Transverse colon (tissue), 4 donors: ENCODE data around the gene TMTC1. TPM values are rescaled to one million over a fixed set of nuclear protein-coding genes. Genes with fewer than 3 reads are reported as not detected.

Source experiments
- DNase-seq: peaks from one replicate; pipeline ENCODE4 v3.0.0-alpha.2; 2019
- H3K27ac ChIP-seq, 4 donors: fragments of 200-600 bp; sonication (generic); 2 replicates each; pipeline ENCODE4 v1.5.1; 2016 to 2018; ENCODE audit warnings: inconsistent platforms in 4 of 4
- H3K27me3 ChIP-seq: fragments of 200-600 bp; sonication (generic); 2 replicates; pipeline ENCODE4 v1.5.1; 2017; ENCODE audit warnings: inconsistent platforms
- H3K36me3 ChIP-seq, 4 donors: fragments of 200-600 bp; sonication (generic); 2 replicates each; pipeline ENCODE4 v1.5.1; 2017 to 2019; ENCODE audit warnings: inconsistent platforms in 4 of 4
- H3K4me1 ChIP-seq, 4 donors: fragments of 200-600 bp; sonication (generic); 2 replicates each; pipeline ENCODE4 v1.5.1; 2017 to 2020; ENCODE audit warnings: inconsistent platforms in 4 of 4
- H3K4me3 ChIP-seq, 4 donors: fragments of 200-600 bp; sonication (generic); 1 replicate in 1 of 4; 2 replicates in 3 of 4; pipeline versions ENCODE4 v1.5.1 to v1.6.1; 2017 to 2019; ENCODE audit warnings: inconsistent platforms in 4 of 4
- H3K9me3 ChIP-seq, 2 donors: fragments of 200-600 bp; sonication (generic); 2 replicates each; pipeline ENCODE4 v1.5.1; 2017 to 2019; ENCODE audit warnings: inconsistent platforms in 2 of 2
- CTCF ChIP-seq, 5 experiments: fragments of 200-600 bp in 3 of 5; fragments of 450-650 bp in 2 of 5; sonication (generic) in 3 of 5; IDR thresholded peaks; 1 replicate in 2 of 5; 2 replicates in 3 of 5; pipeline ENCODE4 v1.5.1; 2016 to 2017; ENCODE audit warnings: antibody characterized with exemption in 5 of 5, inconsistent platforms in 3 of 5, mild to moderate bottlenecking in 2 of 5, moderate library complexity in 1 of 5
- EP300 ChIP-seq: sonication (generic); formaldehyde crosslinking; IDR thresholded peaks from one replicate; pipeline ENCODE4 v1.6.1; 2017; ENCODE audit warnings: antibody characterized with exemption, low read depth
- POLR2A ChIP-seq: fragments of 450-650 bp; IDR thresholded peaks from one replicate; pipeline ENCODE4 v1.6.1; 2016; ENCODE audit warnings: antibody characterized with exemption, mild to moderate bottlenecking, moderate library complexity
- POLR2AphosphoS5 ChIP-seq, 3 donors: sonication (generic); formaldehyde crosslinking; IDR thresholded peaks; one replicate each; pipeline ENCODE4 v1.6.1; 2016; ENCODE audit warnings: antibody characterized with exemption in 3 of 3
- WGBS, 2 donors: methylation state at CpG; one replicate each; pipeline ENCODE4 v1.1.5; 2018; ENCODE audit warnings: low coverage in 1 of 2; 5-methylcytosine and 5-hydroxymethylcytosine counted together
- in situ Hi-C, 4 donors: fragments of 200-750 bp; cut with MboI; loops; one replicate each; pipeline versions ENCODE4 v1.15.0 to v1.15.1; 2017; ENCODE audit warnings: low sequenced_read_pairs in 3 of 4, low pct_ligation_motif_present in 1 of 4, low pct_unique_long_range_greater_than_20kb in 1 of 4
- intact Hi-C: fragments of 100-400 bp; cut with DNase I; formaldehyde crosslinking; loops from one replicate; pipeline ENCODE4 v1.15.1; 2023; ENCODE audit warnings: low total_unique reads
- total RNA-seq, 4 donors: library from RNA; depleted of rRNA; stranded (reverse); fragments of >200 nt; gene quantifications; one replicate each; pipeline ENCODE4 v1.1.0, GENCODE V29; 2016

TMTC1 gene
- total RNA-seq, 4 donors from 2014 or later: 10.2 to 26.9 (median 16.9) TPM

GRCh38 chr12:29782285-29782870 is 1.4 kb downstream of the TMTC1 start:
- TF ChIP-seq POLR2AphosphoS5 (IDR thresholded peaks at IDR 0.05) (peak in 2 of 3 donors; percentile 21 to 24), EP300 (no peak), CTCF (IDR thresholded peaks at IDR 0.05) (no peak)
- WGBS, 2 donors: 18 to 20% methylated on average over 9 to 16 of the region's 16 CpGs
- in situ Hi-C loops: no loop called here

GRCh38 chr12:29781705-29782266 is 2.0 kb downstream of the TMTC1 start:
- in situ Hi-C loops: no loop called here
- no peaks in the 10 kb centered on the region for H3K36me3 ChIP-seq
- intact Hi-C loops: no loop called here
- peaks cover 0 to 8% (median 0%) of the 10 kb centered on the region in 4 donors for H3K4me1 ChIP-seq
- no peak for DNase-seq
- peaks cover 47% of the 10 kb centered on the region for H3K27me3 ChIP-seq
- H3K9me3 ChIP-seq: no peaks in the 10 kb centered on the region
- WGBS, 2 donors: 39 to 50% methylated on average over 2 of the region's 2 CpGs
- peak overlapping the region; percentile 78 to 88 (median 82) for H3K27ac ChIP-seq
- TF ChIP-seq EP300: no peak
- TF ChIP-seq POLR2AphosphoS5 (IDR thresholded peaks at IDR 0.05): no peak
- TF ChIP-seq POLR2A: no peak
- peak overlapping the region in 3 of 4 donors; percentile 55 to 63 (median 58) for H3K4me3 ChIP-seq

More at GRCh38 chr12:29782285-29782870, 1.4 kb downstream of the TMTC1 start:
- H3K27me3 ChIP-seq: peaks cover 47% of the 10 kb centered on the region
- peaks cover 0 to 8% (median 0%) of the 10 kb centered on the region in 4 donors for H3K4me1 ChIP-seq
- intact Hi-C loops: no loop called here
- H3K27ac ChIP-seq: peak overlapping the region; percentile 78 to 88 (median 82)
- H3K9me3 ChIP-seq: no peaks in the 10 kb centered on the region
- no peaks in the 10 kb centered on the region for H3K36me3 ChIP-seq
- peak overlapping the region; percentile 55 to 75 (median 60) for H3K4me3 ChIP-seq
- no peak for DNase-seq

- Histone ChIP-seq H3K36me3 (no peaks in the 10 kb centered on the region), H3K4me1 (peaks cover 0 to 8% (median 0%) of the 10 kb centered on the region in 4 donors), H3K27ac (no peak overlapping the region), H3K4me3 (peak overlapping the region in 1 of 4 donors; percentile 58), H3K27me3 (peaks cover 47% of the 10 kb centered on the region), H3K9me3 (no peaks in the 10 kb centered on the region)
- intact Hi-C loops (no loop called here), in situ Hi-C loops (no loop called here)
- DNase-seq: no peak
- TF ChIP-seq EP300: no peak
- no peak for TF ChIP-seq CTCF (IDR thresholded peaks at IDR 0.05)
- TF ChIP-seq POLR2A: no peak
- no peak for TF ChIP-seq POLR2AphosphoS5 (IDR thresholded peaks at IDR 0.05)
Measured at GRCh38 chr12:29781188-29781587, 2.6 kb downstream of the TMTC1 start.

GRCh38 chr12:29780084-29780483 is 3.7 kb downstream of the TMTC1 start:
- DNase-seq: no peak
- intact Hi-C loops (no loop called here), in situ Hi-C loops (no loop called here)
- H3K4me3 ChIP-seq: no peak overlapping the region
- no peak for TF ChIP-seq EP300
- no peak for TF ChIP-seq CTCF (IDR thresholded peaks at IDR 0.05)
- TF ChIP-seq POLR2A: no peak
- TF ChIP-seq POLR2AphosphoS5 (IDR thresholded peaks at IDR 0.05): no peak
- no peaks in the 10 kb centered on the region for H3K36me3 ChIP-seq
- peaks cover 39% of the 10 kb centered on the region for H3K27me3 ChIP-seq
- H3K27ac ChIP-seq: no peak overlapping the region
- H3K9me3 ChIP-seq: peaks cover 0 to 3% of the 10 kb centered on the region in 2 donors
- H3K4me1 ChIP-seq: peaks cover 0 to 8% (median 0%) of the 10 kb centered on the region in 4 donors
